ENCODE results near the gene RASD1. TPM values are rescaled to one million over a fixed set of nuclear protein-coding genes. Genes with fewer than 3 reads are reported as not detected.

Gene RASD1
- total RNA-seq, 1 donor from 2014 or later: 7.5 TPM

DNA sequence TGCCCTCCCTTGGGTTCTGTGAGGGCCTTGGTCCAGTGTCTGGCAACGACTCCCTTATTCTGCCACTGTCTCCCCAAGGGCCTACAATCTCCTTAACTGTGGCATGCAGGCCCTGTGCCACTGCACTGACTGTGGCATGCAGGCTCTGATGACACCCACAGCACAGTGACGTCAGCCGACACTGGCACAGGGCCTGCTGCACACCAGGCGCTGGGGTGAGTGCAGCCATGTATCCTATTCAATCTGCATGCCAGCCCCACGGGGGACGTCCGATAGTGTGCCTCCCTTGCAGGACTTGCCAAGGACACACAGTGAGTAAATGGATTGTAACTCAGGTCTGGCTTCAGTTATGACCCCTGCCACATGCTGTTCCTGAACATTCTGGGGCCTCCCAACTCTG lies 39.8 kb upstream of the RASD1 start:
- H3K4me3 Mint-ChIP-seq: no peak overlapping the region
- no peaks in the 10 kb centered on the region for H3K4me1 Mint-ChIP-seq
- no peaks in the 10 kb centered on the region for H3K36me3 Mint-ChIP-seq (ENCODE audit: low read depth)
- H3K27me3 Mint-ChIP-seq: peaks cover 5% of the 10 kb centered on the region
- H3K27ac Mint-ChIP-seq: no peak overlapping the region
- no peaks in the 10 kb centered on the region for H3K9me3 Mint-ChIP-seq
- intact Hi-C loops (cut with micrococcal nuclease): no loop called here
- DNase-seq: no peak

DNA sequence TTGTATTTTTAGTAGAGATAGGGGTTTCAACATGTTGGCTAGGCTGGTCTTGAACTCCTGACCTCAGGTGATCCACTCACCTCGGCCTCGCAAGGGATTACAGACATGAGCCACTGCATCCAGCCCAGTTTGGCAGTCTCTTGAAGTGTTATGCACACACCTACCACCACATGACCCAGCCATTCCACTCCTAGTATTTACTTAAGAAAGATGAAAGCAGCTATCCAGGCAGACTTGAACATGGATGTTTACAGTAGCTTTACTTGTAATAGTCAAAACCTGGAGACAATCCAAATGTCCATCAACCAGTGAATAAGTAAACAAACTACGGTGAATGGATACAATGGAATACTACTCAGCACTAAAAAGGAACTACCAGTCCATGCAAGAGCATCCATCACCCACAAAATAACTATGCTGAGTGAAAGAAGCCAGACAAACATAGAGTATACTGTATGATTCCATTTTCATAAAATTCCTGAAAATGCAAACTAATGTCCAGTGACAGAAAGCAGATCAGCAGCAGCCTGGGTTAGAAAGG lies 37.8 kb upstream of the RASD1 start:
- Mint-ChIP-seq H3K9me3 (no peaks in the 10 kb centered on the region), H3K4me1 (no peaks in the 10 kb centered on the region), H3K36me3 (ENCODE audit: low read depth) (no peaks in the 10 kb centered on the region), H3K4me3 (no peak overlapping the region), H3K27me3 (peaks cover 7% of the 10 kb centered on the region), H3K27ac (no peak overlapping the region)
- no peak for DNase-seq
- intact Hi-C loops (cut with micrococcal nuclease): no loop called here

DNA sequence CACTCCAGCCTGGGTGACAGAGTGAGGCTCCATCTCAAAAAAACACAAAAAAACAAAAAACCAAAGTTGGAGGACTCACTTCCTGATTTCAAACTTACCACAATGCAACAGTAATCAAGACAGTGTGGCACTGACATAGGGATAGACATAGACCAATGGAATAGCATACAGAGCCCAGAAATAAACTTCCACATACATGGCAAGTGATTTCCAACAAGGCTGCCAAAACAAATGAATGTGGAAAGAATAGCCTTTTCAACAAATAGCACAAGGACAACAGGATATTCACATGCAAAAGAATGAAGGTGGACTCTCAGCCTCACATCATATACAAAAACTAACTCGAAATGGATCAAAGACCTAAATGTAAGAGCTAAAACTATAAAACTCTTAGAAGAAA lies 36.8 kb upstream of the RASD1 start:
- no peak for DNase-seq
- Mint-ChIP-seq H3K27me3 (peaks cover 7% of the 10 kb centered on the region), H3K9me3 (no peaks in the 10 kb centered on the region), H3K4me3 (no peak overlapping the region), H3K36me3 (ENCODE audit: low read depth) (no peaks in the 10 kb centered on the region), H3K27ac (no peak overlapping the region), H3K4me1 (no peaks in the 10 kb centered on the region)
- intact Hi-C loops (cut with micrococcal nuclease): no loop called here

- DNase-seq: no peak
- H3K9me3 Mint-ChIP-seq: no peaks in the 10 kb centered on the region
- no peaks in the 10 kb centered on the region for H3K4me1 Mint-ChIP-seq
- intact Hi-C loops (cut with micrococcal nuclease): no loop called here
- H3K36me3 Mint-ChIP-seq (ENCODE audit: low read depth): no peaks in the 10 kb centered on the region
- no peak overlapping the region for H3K4me3 Mint-ChIP-seq
- peaks cover 7% of the 10 kb centered on the region for H3K27me3 Mint-ChIP-seq
- H3K27ac Mint-ChIP-seq: no peak overlapping the region
Observed at GRCh38 chr17:17531156-17531555, 35.0 kb upstream of the RASD1 start.

GRCh38 chr17:17528696-17529652 lies 32.8 kb upstream of the RASD1 start:
- H3K9me3 Mint-ChIP-seq: no peaks in the 10 kb centered on the region
- H3K36me3 Mint-ChIP-seq (ENCODE audit: low read depth): no peaks in the 10 kb centered on the region
- intact Hi-C loops (cut with micrococcal nuclease): no loop called here
- H3K27me3 Mint-ChIP-seq: peaks cover 7% of the 10 kb centered on the region
- no peak overlapping the region for H3K4me3 Mint-ChIP-seq
- H3K27ac Mint-ChIP-seq: no peak overlapping the region
- H3K4me1 Mint-ChIP-seq: no peaks in the 10 kb centered on the region
- no peak for DNase-seq

DNA sequence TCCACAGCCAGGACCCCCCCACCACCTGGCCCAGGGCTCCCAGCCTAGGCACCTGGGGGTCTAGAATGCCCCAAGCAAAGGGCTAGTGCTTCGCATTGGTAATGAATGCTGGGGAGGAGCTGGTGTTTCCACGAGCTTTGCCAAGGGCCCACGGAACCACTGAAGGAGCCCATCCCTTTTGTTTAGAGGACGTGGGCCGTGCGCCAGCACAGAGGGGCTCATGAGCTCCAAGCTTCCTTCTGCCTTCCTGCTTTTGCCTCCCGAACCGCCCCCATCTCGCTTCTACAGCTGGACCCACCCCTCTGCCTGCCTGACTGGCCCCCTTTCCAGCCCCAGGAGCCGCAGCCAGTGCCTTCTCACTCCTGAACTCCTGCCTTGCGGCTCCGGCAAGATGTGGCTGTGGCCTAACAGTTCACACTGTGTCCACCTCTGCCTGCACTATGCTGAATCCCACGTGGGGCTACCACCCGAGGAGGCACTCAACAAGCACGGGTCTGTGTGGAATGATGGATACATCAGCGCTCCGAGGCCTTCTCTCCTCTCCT lies 31.8 kb upstream of the RASD1 start:
- Mint-ChIP-seq H3K36me3 (ENCODE audit: low read depth) (no peaks in the 10 kb centered on the region), H3K27ac (no peak overlapping the region), H3K4me3 (no peak overlapping the region), H3K4me1 (no peaks in the 10 kb centered on the region), H3K27me3 (peaks cover 7% of the 10 kb centered on the region), H3K9me3 (no peaks in the 10 kb centered on the region)
- intact Hi-C loops (cut with micrococcal nuclease): no loop called here
- no peak for DNase-seq

GRCh38 chr17:17527534-17527933 lies 31.3 kb upstream of the RASD1 start:
- Mint-ChIP-seq H3K4me1 (no peaks in the 10 kb centered on the region), H3K4me3 (no peak overlapping the region), H3K36me3 (ENCODE audit: low read depth) (no peaks in the 10 kb centered on the region), H3K27me3 (peaks cover 7% of the 10 kb centered on the region), H3K27ac (no peak overlapping the region), H3K9me3 (no peaks in the 10 kb centered on the region)
- no peak for DNase-seq
- intact Hi-C loops (cut with micrococcal nuclease): no loop called here

- no peaks in the 10 kb centered on the region for H3K36me3 Mint-ChIP-seq (ENCODE audit: low read depth)
- DNase-seq: no peak
- intact Hi-C loops (cut with micrococcal nuclease): no loop called here
Observed at GRCh38 chr17:17526369-17526768, 30.2 kb upstream of the RASD1 start.

GRCh38 chr17:17525956-17526355 lies 29.8 kb upstream of the RASD1 start:
- peaks cover 2% of the 10 kb centered on the region for H3K27me3 Mint-ChIP-seq
- DNase-seq: no peak

More at GRCh38 chr17:17526369-17526768, 30.2 kb upstream of the RASD1 start:
- no peaks in the 10 kb centered on the region for H3K9me3 Mint-ChIP-seq
- H3K4me3 Mint-ChIP-seq: no peak overlapping the region
- H3K4me1 Mint-ChIP-seq: no peaks in the 10 kb centered on the region
- peaks cover 2% of the 10 kb centered on the region for H3K27me3 Mint-ChIP-seq
- H3K27ac Mint-ChIP-seq: no peak overlapping the region

DNA sequence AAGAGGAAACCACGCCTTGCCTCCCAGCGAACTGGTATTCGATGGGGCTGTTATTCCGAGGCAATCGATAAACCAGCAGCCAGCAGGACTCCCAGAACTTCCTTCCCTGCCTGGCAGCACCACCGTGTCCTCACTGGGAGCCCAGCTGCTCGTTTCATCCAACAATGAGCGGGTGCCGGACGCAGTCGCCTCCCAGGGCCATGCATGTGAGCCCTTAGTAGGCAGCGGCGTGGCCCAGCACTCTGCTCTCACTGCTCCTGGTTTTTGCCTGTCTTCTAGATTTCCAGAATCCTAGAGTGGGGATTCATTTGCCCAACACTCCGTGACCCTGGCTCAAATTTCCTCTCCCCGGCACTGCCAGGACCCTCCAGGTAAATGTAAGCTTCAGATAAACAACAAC lies 29.1 kb upstream of the RASD1 start:
- Mint-ChIP-seq H3K4me1 (no peaks in the 10 kb centered on the region), H3K4me3 (no peak overlapping the region), H3K9me3 (no peaks in the 10 kb centered on the region), H3K36me3 (ENCODE audit: low read depth) (no peaks in the 10 kb centered on the region), H3K27ac (no peak overlapping the region), H3K27me3 (peaks cover 2% of the 10 kb centered on the region)
- no peak for DNase-seq
- intact Hi-C loops (cut with micrococcal nuclease): no loop called here

More at GRCh38 chr17:17525956-17526355, 29.8 kb upstream of the RASD1 start:
- Mint-ChIP-seq H3K36me3 (ENCODE audit: low read depth) (no peaks in the 10 kb centered on the region), H3K4me3 (no peak overlapping the region), H3K9me3 (no peaks in the 10 kb centered on the region), H3K27ac (no peak overlapping the region), H3K4me1 (no peaks in the 10 kb centered on the region)
- intact Hi-C loops (cut with micrococcal nuclease): no loop called here

DNA sequence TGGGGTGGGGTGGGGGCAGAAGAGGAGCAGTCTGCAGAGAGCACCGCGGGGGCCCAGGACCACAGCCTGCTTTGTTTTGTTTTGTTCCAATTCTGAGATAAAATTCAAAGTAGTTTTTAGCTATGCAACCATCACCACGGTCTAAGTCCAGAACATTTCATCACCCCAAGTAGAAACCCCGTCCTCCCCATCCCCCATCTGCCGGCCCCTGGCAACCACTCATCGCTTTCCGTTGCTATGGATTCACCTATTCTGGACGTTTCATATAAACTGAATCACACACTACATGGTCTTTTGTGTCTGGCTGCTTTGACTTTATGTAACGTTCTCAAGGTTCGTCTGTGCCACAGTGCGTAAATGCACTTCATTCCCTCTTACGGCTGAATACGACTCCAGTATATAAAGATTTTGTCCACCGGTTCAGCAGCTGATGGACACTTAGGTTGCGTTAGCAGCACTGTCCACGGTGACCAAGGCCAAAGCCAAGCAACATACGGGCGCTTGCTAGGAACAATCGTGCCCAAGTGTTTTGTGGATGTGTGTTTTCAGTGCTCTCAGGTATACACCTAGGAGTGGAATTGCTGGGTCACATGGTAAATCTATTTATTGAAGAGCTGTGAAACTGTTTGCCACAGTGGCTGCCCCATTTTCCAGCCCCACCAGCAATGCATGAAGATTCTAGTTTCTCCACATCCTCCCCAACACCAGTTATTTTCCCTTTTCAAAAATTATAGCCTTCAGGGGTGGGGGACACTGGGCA lies 27.7 kb upstream of the RASD1 start:
- intact Hi-C loops (cut with micrococcal nuclease): no loop called here
- DNase-seq: no peak
- H3K27ac Mint-ChIP-seq: no peak overlapping the region
- no peak overlapping the region for H3K4me3 Mint-ChIP-seq
- no peaks in the 10 kb centered on the region for H3K36me3 Mint-ChIP-seq (ENCODE audit: low read depth)
- no peaks in the 10 kb centered on the region for H3K27me3 Mint-ChIP-seq
- H3K4me1 Mint-ChIP-seq: no peaks in the 10 kb centered on the region
- no peaks in the 10 kb centered on the region for H3K9me3 Mint-ChIP-seq

- no peak for DNase-seq
- intact Hi-C loops (cut with micrococcal nuclease): no loop called here
- H3K4me3 Mint-ChIP-seq: no peak overlapping the region
- H3K27me3 Mint-ChIP-seq: no peaks in the 10 kb centered on the region
- H3K4me1 Mint-ChIP-seq: no peaks in the 10 kb centered on the region
- no peak overlapping the region for H3K27ac Mint-ChIP-seq
- H3K36me3 Mint-ChIP-seq (ENCODE audit: low read depth): no peaks in the 10 kb centered on the region
- no peaks in the 10 kb centered on the region for H3K9me3 Mint-ChIP-seq
Observed at GRCh38 chr17:17523001-17523730, 27.0 kb upstream of the RASD1 start.

- Mint-ChIP-seq H3K4me1 (no peaks in the 10 kb centered on the region), H3K36me3 (ENCODE audit: low read depth) (no peaks in the 10 kb centered on the region), H3K4me3 (no peak overlapping the region), H3K27ac (no peak overlapping the region), H3K9me3 (no peaks in the 10 kb centered on the region), H3K27me3 (no peaks in the 10 kb centered on the region)
- no peak for DNase-seq
- intact Hi-C loops (cut with micrococcal nuclease): no loop called here
Observed at GRCh38 chr17:17520599-17521232, 24.5 kb upstream of the RASD1 start.
